HG02763 (cell line): ENCODE results near the gene NADSYN1.

Experiments
- ATAC-seq: cut with Tn5 transposase; IDR thresholded peaks from one replicate; pipeline ENCODE4 v1.9.1; 2021; ENCODE audit warnings: mild to moderate bottlenecking, moderate library complexity; ENCODE audit not compliant: unreplicated experiment

The NADSYN1 gene

DNA sequence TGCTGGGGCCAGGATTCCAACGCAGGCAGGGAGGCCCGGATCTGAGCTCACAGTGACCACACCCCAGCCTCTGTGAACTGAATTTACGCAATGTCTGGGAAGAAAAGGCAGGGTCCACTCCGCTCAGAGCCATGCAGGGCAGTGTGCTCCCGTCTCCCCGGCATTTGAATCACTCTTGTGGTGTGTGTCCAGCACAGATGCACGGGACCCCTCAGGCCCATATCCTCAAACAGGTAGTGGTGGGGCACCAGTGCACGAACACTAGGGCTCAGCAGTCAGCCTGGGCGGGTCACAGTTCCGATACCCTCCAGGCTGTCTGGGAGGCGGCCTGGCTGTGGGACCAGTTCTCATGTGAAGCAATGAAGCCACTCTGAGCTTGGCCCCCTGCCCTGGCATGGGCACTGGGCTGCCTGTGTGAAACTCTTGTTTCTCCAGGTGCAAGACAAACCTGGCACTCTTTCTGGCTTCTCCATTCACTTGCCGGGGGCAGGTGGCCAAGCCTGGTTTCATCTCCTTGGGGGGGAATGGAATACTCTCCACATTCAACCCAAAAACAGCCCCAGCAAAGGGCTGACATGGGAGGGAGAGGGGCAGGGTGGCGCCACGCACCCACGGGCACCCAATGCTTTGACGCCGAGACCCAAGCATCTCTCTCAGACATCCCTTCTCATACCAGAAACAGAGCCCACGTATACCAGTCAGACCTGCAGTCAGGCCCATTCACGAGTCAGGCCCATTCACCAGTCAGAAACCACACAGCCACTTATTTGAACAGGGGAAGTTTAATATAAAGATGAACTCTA lies 19.2 kb upstream of the NADSYN1 start:
- no peak for ATAC-seq

DNA sequence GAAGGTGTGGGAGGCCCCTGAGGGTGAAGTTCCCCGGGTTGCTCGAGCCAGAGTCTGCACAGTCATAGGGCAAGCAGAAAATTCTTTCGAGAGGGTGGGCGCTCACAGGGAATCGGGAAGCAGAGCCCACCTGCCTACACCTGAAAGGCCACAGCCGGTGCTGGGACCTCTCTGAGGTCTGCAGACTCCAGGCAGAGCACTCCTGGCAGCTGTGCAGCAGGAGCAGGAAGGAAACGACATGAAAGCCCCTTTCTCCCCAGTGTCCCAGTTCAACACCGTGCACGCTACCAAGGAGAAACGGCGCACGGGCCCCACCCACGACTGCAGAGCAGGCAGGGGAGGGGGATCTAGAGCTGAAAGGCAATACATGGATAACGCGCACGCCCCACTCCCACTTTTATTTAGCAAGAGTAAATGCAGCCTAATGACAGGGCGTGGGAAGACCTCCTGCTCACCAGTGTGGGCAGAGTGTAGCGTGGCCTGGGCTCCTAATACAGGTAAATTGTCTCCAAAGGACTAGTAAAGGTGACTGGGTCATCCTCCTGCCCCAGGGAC lies 18.4 kb upstream of the NADSYN1 start:
- ATAC-seq, result no peak

DNA sequence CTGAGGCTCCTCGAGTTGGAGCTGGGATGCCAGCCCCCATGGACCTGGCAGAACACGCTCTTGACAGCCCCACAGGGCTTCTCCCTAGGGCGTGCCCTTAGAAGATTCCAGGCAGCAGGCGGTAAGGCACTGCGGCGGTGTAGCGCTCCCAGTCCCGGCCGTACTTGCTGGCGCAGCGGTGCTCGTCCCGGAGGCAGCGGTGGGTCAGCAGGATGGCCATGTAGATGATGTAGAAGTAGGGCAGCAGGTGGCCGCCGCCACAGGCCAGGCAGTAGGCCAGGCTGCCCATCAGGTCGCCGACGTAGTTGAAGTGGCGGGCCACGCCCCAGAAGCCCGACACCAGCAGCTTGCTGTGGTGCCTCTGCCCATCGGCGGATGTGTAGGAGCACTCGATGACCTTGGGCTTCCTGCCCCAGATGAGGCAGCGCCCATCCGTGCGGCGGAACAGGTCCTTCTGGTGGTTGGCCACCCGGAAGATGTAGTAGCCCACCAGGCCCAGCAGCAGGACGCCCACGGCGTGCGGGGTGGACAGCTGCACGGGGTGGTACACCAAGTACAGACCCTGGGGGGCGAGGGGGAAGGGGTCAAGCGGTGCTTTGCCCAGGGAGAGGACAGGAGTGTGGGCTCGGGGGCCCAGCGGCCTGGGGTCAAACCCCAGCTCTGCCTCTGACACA lies 17.6 kb upstream of the NADSYN1 start:
- ATAC-seq, result no peak

GRCh38 chr11:71436861-71437260 lies 16.1 kb upstream of the NADSYN1 start:
- ATAC-seq, result no peak

DNA sequence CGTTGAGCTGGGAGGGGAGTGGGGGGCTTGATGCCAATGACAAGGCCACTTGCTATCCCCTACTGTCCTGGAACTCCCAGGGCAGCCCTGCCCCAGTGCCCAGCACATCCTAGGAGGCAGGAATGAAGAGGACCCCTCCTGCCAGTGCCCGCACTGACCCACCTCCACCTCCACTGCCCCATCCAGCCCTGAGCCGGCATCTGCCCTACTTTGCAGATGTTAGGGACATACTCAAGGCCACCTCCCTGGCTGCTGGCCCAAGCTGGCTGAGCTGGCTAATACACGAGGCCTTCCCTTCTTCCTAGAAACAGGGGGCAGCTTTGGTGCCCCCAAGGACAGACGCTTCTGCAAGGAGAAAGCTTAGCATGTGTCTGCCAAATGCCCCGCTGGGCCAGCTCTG lies 15.6 kb upstream of the NADSYN1 start:
- ATAC-seq, result no peak

- no peak for ATAC-seq
Measured at GRCh38 chr11:71437879-71438278, 15.1 kb upstream of the NADSYN1 start.

DNA sequence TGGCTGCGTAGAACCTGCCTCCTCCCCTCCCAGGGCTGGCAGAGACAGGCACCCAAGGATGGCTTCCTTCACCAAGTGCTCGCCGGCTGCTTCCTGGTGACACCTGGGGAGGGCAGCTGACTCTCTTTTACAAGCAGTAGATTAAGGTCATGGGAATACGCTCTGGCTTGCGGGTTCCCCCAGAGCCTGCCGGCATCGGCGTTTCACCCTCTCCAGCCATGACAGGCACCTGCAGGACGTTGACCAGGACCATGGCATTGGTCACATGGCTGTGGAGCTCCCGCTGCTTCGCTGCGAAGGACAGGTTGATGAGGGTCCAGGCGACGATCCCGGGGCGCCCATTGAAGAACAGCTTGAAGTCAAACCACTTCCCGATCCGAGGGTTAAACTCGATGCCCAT lies 14.4 kb upstream of the NADSYN1 start:
- no peak for ATAC-seq

GRCh38 chr11:71440021-71440755 lies 12.8 kb upstream of the NADSYN1 start:
- no peak for ATAC-seq

- ATAC-seq, result no peak
Measured at GRCh38 chr11:71441251-71441650, 11.8 kb upstream of the NADSYN1 start.

- ATAC-seq, result no peak
Measured at GRCh38 chr11:71442123-71442522, 10.9 kb upstream of the NADSYN1 start.

DNA sequence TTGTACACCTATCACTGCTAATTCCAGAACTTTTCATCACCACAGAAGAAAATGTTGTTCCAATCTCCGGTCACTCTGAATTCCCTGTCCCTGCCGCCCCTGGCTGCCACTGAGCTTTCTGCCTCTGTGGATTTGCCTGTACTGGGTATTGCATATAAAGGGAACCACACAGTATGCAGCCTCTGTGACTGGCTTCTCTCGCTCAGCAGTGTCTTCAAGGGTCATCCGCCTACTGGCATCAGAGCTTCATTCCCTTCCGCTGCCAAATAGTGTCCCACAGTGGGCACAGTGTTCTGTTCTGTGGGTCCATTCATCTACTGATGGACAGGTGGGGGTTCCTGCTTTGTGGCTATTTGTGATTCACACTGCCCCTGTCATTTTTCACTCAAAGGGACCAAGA lies 10.1 kb upstream of the NADSYN1 start:
- ATAC-seq, result no peak

DNA sequence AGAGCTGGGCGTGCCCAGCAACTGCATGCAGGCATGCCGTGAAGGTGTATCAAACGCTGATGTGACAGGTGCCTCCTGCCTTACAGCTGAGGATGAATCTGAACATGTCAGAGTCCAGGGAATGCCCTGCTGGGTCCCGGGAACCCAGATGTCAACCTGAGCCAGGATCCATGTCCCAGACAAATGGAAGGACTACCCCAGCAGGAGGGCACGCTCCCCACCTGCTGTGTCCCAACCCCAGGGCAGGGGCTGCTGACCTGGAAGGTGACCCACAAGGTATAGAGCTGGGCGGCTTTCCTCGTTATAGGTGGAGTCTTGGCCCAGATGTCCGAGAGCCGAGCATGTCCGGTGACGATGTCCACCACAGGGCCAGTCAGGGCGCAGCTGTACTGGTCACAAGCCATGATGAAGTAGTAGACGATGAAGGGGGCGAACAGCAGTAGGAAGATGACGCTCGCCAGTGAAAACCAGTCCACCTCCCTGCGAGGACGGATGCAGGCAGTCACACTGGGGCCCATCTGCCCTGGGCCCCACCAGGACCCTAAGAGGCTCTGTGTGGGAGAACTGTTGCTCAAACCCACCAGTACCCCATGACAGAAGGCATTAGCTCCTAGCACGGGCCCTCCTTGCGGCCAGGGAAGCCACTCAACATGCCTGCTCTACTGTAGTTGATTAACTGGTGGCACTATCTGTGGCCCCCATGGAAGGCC lies 9.1 kb upstream of the NADSYN1 start:
- no peak for ATAC-seq

- ATAC-seq, result no peak
Measured at GRCh38 chr11:71444811-71445210, 8.2 kb upstream of the NADSYN1 start.

DNA sequence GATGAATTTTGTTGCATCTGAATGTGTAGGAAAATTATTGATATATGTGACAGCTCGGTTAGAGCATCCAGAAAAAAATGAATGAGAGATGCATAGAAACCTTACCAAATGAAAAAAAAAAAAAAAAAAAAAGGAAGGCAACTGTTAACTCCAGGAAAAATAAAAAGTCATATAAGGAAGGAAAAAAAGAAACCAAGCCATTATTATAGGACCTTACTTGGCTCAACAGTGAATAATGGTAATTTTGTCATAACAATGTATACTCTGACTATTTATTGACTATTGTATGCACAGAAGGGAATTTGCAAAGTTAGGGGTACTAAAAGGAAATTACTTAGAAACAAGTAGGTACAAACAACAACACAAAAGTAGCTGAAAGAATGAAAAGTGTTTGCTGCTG lies 6.9 kb upstream of the NADSYN1 start:
- no peak for ATAC-seq

- no peak for ATAC-seq
Measured at GRCh38 chr11:71446942-71447688, 5.9 kb upstream of the NADSYN1 start.

- ATAC-seq, result peak; percentile 0
Measured at GRCh38 chr11:71447791-71448256, 5.2 kb upstream of the NADSYN1 start.

DNA sequence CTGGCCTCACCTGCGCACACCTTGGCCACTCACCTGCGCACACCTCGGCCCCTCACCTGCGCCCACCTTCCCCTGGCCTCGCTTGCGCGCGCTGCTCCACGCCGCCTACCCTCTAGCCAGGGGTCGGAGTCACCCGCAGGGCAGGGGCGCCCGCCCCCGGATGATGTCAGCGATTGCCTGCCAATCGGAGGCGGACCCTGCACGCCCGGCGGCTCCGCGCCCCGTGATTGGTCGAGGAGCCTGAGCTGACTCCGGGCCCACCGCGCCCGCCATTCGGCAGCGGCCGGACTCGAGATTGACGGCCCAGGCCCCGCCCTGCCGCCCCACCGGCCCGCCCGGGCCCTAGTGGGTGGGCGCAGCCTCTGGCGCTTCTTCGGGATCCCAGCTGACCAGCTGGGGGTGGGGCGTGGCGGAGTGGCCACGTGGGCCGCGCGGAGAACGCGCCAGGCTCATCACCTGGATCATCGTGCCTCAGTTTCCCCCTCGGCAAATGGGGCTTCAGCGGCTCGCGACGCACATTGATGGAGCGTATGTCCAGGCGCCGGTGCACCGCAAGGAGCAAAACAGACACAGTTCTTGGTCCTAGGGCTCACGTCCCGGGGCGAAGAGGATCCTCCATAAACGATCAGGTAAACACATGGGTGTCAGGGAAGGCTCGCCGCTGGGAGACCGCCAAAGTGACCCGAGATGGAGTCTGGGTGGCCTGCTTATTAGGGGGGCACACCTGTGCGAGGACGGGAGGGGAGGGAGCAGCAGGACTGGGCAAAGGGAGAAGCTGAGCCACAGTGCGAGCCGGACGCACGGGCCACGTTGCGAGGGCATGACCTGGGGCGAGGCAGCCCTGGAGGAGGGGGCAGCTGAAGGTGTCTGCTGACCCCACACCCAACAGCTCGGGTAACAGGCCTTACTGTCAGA lies 4.5 kb upstream of the NADSYN1 start, which contains the start of gene DHCR7:
DHCR7 (minus strand) TSS at position 137 of the 915 bp plus-strand sequence. CDS start 3,441 bp downstream, outside the sequence.
- peak; percentile 79 for ATAC-seq

GRCh38 chr11:71449596-71449995 lies 3.4 kb upstream of the NADSYN1 start:
- no peak for ATAC-seq

- ATAC-seq, result no peak
Measured at GRCh38 chr11:71450507-71450906, 2.5 kb upstream of the NADSYN1 start.
